Rectal smooth muscle tissue (tissue), 1 donor: ENCODE data around the gene ADAMTS16.

ENCODE experiments used
- H3K27ac ChIP-seq: one replicate; pipeline ENCODE4 v1.7.0; 2013; ENCODE audit warnings: low read depth, low read length, inconsistent platforms
- H3K27me3 ChIP-seq: one replicate; pipeline ENCODE4 v1.7.0; 2013; ENCODE audit warnings: low read length; ENCODE audit not compliant: control insufficient read depth, insufficient read depth
- H3K36me3 ChIP-seq: one replicate; pipeline ENCODE4 v1.7.0; 2013; ENCODE audit warnings: low read length; ENCODE audit not compliant: control insufficient read depth, insufficient read depth
- H3K4me1 ChIP-seq: one replicate; pipeline ENCODE4 v1.7.0; 2013; ENCODE audit warnings: low read length; ENCODE audit not compliant: control insufficient read depth, insufficient read depth
- H3K4me3 ChIP-seq: one replicate; pipeline ENCODE4 v1.7.0; 2013; ENCODE audit warnings: low read length
- H3K9ac ChIP-seq: one replicate; pipeline ENCODE4 v1.7.0; 2013; ENCODE audit warnings: low read length

ADAMTS16 gene

DNA sequence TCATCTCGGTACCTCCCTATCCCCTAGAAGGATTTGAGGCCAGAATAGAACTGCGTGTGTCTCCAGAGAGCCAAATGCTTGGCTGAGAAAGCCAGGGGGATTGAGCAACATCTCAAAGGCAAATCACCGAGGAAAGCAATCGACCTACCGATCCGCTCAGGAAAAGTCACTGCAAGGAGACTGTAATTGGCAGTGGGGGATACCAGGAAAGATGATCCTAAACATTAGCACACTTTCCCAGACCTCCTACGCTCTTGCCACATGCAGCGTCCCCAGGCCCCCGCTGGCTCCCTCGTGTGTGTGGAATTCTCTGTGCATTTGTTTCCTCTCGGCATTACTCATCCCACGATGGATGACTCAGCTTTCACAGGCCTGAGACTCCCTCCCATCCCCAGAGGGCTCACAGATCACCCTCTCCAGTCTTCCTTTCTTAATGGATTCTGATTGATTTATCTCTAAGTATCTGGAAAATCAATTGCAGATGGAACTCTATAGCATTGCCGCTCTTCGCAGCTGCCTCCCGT, 200.1 kb downstream of the ADAMTS16 start:
- Histone ChIP-seq H3K27me3 (no peaks in the 10 kb centered on the region), H3K36me3 (no peaks in the 10 kb centered on the region), H3K4me1 (no peaks in the 10 kb centered on the region), H3K27ac (no peak overlapping the region), H3K4me3 (no peak overlapping the region), H3K9ac (no peak overlapping the region)

DNA sequence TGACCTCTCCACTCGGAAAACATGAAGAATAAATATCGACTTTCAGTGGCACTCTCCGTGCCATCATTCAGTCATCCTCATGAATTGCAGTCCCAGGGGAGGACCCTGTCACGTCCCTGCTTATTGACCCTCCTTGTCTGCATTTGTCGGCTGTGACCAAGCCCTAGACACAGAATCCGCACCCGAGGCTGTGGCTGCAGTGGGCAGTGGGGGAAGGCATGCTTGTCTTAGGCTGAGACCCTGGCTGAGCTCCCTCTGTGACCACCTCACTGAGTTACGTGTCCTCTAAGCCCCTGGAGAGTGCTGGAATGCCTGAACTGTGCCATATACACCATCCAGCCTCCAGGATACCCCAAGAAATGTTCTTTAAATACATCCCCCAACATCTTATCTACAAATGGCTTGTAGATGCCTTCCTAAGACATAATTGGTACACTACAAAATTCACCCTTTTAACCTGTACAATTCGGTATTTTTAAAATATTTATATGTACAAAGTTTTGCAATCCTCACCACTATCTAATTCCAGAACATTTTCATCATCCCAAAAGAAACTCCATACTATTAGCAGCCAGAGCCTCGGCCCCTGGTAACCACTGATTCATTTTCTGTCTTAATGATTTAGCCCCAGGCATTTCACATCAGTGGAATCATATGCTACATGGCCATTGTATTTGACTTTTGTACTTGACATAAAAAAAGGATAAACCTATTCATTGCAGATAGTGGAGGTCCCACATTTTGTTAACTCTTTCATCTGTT, 201.6 kb downstream of the ADAMTS16 start:
- H3K9ac ChIP-seq: no peak overlapping the region
- no peaks in the 10 kb centered on the region for H3K4me1 ChIP-seq
- no peak overlapping the region for H3K4me3 ChIP-seq
- no peak overlapping the region for H3K27ac ChIP-seq
- H3K27me3 ChIP-seq: no peaks in the 10 kb centered on the region
- no peaks in the 10 kb centered on the region for H3K36me3 ChIP-seq

GRCh38 chr5:5342784-5343183, 202.7 kb downstream of the ADAMTS16 start:
- Histone ChIP-seq H3K4me1 (no peaks in the 10 kb centered on the region), H3K27me3 (no peaks in the 10 kb centered on the region), H3K9ac (no peak overlapping the region), H3K36me3 (no peaks in the 10 kb centered on the region), H3K4me3 (no peak overlapping the region), H3K27ac (no peak overlapping the region)

DNA sequence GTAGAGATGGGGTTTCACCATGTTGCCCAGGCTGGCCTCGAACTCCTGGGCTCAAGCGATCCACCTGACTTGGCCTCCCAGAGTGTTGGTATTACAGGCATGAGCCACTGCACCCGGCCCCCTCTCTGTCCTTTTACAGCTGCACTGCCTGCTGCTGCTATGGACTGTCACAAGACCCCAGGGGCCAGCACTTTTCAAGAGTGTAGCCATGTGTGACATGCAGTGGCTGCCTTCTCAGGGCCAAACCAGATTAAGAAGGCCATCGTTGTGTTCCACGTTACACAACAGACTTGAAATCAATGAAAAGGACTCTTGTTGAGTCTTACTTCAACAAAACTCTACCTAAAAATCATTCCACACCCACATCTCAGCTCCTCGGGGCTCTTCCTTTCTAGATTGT, 203.4 kb downstream of the ADAMTS16 start:
- Histone ChIP-seq H3K27me3 (no peaks in the 10 kb centered on the region), H3K4me3 (no peak overlapping the region), H3K4me1 (no peaks in the 10 kb centered on the region), H3K36me3 (no peaks in the 10 kb centered on the region), H3K27ac (no peak overlapping the region), H3K9ac (no peak overlapping the region)

DNA sequence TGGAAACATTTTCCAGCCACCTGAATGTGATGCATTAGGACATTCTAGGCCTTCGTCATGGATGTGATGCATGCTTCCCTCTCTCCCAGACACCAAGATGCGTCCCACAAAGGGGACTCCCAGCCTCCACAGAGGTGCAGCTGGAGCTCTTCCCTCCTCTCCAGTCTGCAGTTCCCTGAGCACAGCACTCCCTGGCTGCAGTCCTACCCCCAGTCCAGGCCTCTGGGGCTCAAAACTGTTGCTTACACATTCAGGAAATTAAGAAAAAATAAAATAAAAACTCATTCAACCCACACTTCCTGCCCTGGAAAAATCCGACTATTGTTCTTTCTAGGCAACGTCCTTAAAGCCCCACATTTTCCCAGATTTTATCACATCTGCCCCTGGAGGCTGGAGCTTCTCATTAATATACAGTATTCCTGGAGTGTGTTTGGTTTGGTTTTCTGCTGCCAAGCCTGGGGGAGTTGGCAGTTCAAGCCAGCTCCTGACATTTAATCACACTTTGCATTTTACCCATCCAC, 204.0 kb downstream of the ADAMTS16 start:
- H3K4me3 ChIP-seq: no peak overlapping the region
- H3K36me3 ChIP-seq: no peaks in the 10 kb centered on the region
- H3K27me3 ChIP-seq: no peaks in the 10 kb centered on the region
- no peak overlapping the region for H3K9ac ChIP-seq
- H3K4me1 ChIP-seq: no peaks in the 10 kb centered on the region
- H3K27ac ChIP-seq: no peak overlapping the region

DNA sequence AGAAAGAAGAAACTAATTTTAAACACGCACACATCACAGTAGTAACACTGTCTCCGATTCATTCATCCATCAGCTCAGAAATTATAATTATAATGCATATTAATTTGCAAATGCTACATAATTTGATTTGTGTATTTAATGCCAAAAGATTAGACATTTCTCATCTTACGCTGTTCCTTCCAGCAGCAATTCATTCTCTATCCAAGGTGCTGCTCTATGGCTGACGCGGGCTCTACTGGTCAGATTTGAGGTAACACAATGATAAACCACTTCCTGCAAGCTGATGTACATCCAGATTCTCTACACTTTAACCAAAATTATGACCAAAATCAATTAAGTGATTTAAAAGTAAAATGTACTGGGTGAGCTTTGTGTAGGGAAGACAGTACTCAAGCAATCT, 204.5 kb downstream of the ADAMTS16 start:
- H3K27ac ChIP-seq: no peak overlapping the region
- no peaks in the 10 kb centered on the region for H3K36me3 ChIP-seq

GRCh38 chr5:5347442-5347841, 207.3 kb downstream of the ADAMTS16 start:
- Histone ChIP-seq H3K4me1 (no peaks in the 10 kb centered on the region), H3K36me3 (no peaks in the 10 kb centered on the region), H3K27ac (no peak overlapping the region), H3K9ac (no peak overlapping the region), H3K4me3 (no peak overlapping the region), H3K27me3 (no peaks in the 10 kb centered on the region)

More for the DNA sequence above, 204.5 kb downstream of the ADAMTS16 start:
- Histone ChIP-seq H3K27me3 (no peaks in the 10 kb centered on the region), H3K4me3 (no peak overlapping the region), H3K4me1 (no peaks in the 10 kb centered on the region), H3K9ac (no peak overlapping the region)

- no peaks in the 10 kb centered on the region for H3K36me3 ChIP-seq
- H3K9ac ChIP-seq: no peak overlapping the region
- H3K27ac ChIP-seq: no peak overlapping the region
- no peaks in the 10 kb centered on the region for H3K27me3 ChIP-seq
- H3K4me1 ChIP-seq: no peaks in the 10 kb centered on the region
- no peak overlapping the region for H3K4me3 ChIP-seq
Measured at GRCh38 chr5:5348135-5348534, 208.0 kb downstream of the ADAMTS16 start.

- Histone ChIP-seq H3K27me3 (no peaks in the 10 kb centered on the region), H3K9ac (no peak overlapping the region), H3K4me3 (no peak overlapping the region), H3K36me3 (no peaks in the 10 kb centered on the region), H3K4me1 (no peaks in the 10 kb centered on the region), H3K27ac (no peak overlapping the region)
Measured at GRCh38 chr5:5348576-5348975, 208.4 kb downstream of the ADAMTS16 start.

DNA sequence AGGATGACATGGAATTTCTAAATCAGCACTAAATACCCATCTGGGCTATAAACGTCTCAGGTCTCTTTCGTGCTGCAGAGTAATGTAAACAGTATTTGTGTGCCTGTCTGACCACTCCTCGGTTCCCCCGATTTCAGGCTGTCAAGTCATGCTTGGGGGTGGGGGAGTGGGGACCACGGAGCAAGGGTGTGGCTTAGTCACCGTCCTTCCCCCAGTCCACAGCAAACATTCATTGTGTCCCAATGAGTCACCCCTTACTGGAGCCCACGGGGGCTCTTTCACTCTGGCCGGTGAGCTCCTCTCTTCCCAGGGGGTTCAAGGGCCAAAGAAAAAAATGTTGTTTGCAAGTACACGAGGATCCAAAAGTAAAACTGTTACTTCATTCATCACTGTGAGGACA, 210.0 kb downstream of the ADAMTS16 start:
- Histone ChIP-seq H3K4me3 (no peak overlapping the region), H3K27me3 (no peaks in the 10 kb centered on the region), H3K36me3 (no peaks in the 10 kb centered on the region), H3K4me1 (no peaks in the 10 kb centered on the region), H3K27ac (no peak overlapping the region), H3K9ac (no peak overlapping the region)

DNA sequence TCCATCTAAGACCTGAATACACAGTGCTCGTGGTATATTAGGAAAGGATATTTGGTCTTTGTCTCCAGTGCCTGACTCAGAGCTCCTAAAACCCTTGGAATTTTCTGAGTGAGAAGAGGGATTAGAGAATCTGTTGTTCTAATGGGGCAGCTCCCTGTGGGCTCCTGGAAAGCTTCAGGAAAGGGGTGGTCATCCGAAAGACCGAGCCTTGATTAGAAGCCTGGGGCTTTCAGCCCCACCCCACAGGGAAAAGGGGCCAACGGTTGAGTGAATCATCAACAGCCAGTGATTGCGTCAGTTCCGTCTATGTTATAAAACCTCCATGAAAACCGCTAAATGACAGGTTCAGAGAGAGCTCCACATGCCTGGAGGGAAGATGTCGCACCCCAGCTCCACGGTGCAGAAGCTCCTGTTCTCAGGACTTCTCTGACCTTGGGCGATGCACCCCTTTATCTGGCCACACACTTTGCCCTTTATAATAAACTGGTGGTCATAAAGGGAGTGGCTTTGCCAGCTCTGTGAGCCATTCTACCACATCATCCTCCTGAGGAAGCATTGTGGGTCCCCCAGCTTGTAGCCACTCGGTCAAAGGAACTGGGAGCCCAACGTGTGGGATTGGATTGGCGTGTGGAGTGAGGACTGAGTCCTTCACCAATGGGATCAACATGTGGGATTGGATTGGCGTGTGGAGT, 211.3 kb downstream of the ADAMTS16 start:
- Histone ChIP-seq H3K4me3 (no peak overlapping the region), H3K27ac (no peak overlapping the region), H3K27me3 (no peaks in the 10 kb centered on the region), H3K36me3 (no peaks in the 10 kb centered on the region), H3K4me1 (no peaks in the 10 kb centered on the region), H3K9ac (no peak overlapping the region)

- Histone ChIP-seq H3K36me3 (no peaks in the 10 kb centered on the region), H3K27me3 (no peaks in the 10 kb centered on the region), H3K9ac (no peak overlapping the region), H3K4me3 (no peak overlapping the region), H3K27ac (no peak overlapping the region), H3K4me1 (no peaks in the 10 kb centered on the region)
Measured at GRCh38 chr5:5352675-5353074, 212.5 kb downstream of the ADAMTS16 start.
